Stimulated activated naive CD8-positive, alpha-beta T cell treated with anti-CD3 and anti-CD28 coated beads, Interleukin-15, Interleukin-2, amounts not matched to agents 100 U/mL and 50 U/mL, for 24 hours (primary cell): ENCODE results near the gene ZFY.
A peak's percentile ranks its signal among the peaks of the same experiment; 100 is the strongest.
"Not testable (repeated sequence)": the region's sequence is repeated elsewhere in the genome, so short reads cannot be mapped to it uniquely, and the experiment has no call there.

Source experiments
- ATAC-seq: fragments of 150-1000 bp; cut with Tn5 transposase; one replicate; pipeline ENCODE4 v1.10.0; 2021
- DNase-seq: peaks from one replicate; pipeline ENCODE4 v3.0.0; 2021

ZFY gene

DNA sequence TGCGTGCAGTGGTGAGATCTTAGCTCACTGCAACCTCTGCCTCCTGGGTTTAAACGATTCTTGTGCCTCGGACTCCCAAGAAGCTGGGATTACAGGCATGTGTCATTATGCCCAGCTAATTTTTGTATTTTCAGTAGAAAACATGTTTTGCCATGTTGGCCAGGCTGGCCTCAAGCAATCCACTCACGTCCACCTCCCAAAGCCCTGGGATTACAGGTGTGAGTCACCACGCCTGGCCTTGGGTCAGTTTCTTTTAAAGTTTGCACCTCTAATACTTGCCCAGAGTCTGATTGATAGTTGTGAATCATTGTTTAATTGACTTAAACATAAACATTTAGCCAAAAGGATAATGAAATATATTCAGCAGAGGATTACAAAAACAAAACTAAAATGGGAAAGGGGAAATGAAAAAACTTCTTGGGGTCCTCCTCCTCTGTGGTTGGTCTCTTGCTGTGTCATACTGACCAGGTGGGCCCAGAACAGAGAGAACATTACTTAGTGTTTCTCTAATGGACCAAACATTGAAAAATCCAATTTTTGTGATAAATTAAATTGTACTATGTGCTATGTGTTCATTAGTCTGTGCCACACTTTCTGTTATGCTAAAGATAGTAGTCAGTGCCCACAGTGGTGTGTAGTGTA is 38.0 kb downstream of the ZFY start:
- DNase-seq (no peak), ATAC-seq (no peak)

DNA sequence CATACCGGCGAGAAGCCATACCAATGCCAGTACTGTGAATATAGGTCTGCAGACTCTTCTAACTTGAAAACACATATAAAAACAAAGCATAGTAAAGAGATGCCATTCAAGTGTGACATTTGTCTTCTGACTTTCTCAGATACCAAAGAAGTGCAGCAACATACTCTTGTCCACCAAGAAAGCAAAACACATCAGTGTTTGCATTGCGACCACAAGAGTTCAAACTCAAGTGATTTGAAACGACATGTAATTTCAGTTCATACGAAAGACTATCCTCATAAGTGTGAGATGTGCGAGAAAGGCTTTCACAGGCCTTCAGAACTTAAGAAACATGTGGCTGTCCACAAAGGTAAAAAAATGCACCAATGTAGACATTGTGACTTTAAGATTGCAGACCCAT is 44.1 kb downstream of the ZFY start:
- ATAC-seq (no peak), DNase-seq (no peak)

DNA sequence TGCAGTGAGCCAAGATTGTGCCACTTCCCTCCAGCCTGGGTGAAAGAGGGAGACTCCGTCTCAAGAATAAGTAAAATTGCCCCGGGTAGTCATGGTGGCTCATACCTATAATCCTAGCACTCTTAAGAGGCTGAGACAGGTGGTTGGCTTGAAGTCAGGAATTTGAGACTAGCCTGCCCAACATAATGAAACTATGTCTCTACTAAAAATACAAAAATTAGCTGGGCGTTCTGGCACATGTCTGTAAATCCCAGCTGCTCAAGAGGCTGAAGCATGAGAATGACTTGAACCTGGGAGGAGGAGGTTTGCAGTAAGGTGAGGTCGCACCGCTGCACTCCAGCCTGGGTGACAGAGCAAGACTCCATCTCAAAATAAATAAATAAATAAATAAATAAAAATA is 49.3 kb downstream of the ZFY start:
- DNase-seq: no peak
- no peak for ATAC-seq

DNA sequence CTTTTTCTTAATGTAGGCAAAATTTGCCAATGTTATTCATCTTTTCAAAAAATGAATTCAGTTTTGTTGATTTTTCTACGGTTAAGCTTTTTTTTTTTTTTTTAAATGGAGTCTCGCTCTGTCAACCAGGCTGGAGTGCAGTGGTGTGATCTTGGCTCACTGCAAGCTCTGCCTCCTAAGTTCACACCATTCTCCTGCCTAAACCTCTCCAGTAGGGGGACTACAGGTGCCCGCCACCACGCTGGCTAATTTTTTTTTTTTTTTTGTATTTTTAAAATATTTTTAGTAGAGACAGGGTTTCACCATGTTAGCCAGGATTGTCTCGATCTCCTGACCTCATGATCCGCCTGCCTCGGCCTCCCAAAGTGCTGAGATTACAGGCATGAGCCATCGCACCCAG is 52.0 kb downstream of the ZFY start:
- not testable (repeated sequence) for ATAC-seq, DNase-seq

DNA sequence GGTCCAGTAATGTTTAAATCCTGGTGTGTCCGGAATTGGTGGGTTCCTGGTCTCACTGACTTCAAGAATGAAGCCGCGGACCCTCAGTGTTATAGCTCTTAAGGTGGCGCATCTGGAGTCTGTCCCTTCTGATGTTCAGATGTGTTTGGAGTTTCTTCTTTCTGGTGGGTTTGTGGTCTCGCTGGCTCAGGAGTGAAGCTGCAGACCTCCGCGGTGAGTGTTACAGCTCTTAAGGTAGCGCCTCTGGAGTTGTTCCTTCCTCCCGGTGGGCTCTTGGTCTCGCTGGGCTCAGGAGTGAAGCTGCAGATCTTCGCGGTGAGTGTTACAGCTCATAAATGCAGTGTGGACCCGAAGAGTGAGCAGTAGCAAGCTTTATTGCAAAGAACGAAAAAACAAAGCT is 62.2 kb downstream of the ZFY start:
- not testable (repeated sequence) for ATAC-seq, DNase-seq

DNA sequence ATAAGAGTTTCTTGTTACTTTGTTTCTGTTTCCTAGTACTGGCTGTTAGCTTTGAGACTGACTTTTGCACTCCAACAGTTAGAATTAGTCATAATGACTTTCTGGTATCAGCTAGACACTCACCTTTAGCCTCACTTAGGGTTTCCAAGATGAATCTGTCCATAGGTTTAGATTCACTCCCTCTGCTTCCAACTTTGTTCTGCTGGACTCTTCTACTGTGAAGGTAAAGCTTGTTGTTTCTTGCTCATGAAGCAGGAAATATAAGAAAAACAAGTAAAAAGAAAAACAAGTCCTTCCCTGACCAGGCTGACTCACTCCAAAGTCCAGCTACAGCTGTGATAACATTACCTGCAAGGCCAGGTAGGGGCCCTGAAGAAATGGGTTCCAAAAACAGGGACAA is 67.0 kb downstream of the ZFY start:
- no peak for DNase-seq
- peak; percentile 40 for ATAC-seq

DNA sequence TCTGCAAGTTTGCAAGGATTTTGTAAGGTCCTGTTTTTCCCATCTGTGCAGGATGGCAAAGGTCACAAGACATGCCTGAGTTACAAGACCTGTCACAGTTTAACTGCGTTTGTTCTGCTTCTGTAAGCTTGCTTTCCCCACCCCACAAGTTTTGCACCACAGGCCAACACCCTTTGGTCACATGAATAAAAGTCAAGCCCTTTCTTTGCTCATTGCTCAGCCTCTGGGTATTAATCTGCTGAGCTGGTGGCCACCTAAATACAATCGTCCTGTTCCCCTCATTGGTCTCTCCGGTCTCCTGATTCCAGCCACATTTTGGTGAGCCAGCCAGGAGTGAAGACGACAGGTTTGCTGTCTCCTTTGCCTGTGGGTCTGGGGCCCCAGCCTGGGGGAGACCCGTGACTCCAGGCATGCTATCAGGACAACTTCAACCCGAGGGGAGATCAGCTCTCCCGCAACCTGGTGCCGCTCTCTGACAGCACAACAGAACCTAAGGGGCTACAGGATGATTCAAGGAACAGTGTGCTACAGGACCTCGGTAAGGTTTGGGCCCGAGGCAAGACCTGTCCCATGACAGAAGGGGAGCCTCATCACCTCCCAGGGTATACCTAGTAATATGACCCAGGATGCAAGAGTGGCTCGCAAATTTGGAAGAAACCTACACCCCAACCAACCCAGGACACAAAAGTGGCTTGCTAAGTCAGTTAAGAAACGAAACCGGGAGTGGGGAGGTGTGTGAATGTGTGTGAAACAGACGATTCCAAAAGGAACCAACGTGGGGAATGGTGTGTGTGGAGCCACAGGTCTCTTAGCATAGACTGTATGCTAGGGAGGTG is 67.7 kb downstream of the ZFY start:
- DNase-seq (peak; percentile 10), ATAC-seq (peak; percentile 47)

DNA sequence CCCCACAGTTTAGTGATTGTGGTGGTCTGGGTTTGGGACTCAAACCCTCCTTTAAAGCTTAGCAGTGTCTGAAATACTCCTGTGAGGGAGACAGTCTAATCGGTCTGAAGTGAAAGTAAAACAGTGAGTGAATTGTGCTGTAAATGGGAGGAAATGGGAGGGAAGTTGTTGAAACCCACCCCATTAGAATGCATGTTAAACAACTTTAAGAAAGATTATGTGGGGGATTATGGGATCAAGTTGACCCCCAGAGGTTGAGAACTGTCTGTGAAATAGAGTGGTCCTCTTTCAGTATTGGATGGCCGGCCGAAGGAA is 68.3 kb downstream of the ZFY start:
- ATAC-seq (peak; percentile 24), DNase-seq (no peak)

DNA sequence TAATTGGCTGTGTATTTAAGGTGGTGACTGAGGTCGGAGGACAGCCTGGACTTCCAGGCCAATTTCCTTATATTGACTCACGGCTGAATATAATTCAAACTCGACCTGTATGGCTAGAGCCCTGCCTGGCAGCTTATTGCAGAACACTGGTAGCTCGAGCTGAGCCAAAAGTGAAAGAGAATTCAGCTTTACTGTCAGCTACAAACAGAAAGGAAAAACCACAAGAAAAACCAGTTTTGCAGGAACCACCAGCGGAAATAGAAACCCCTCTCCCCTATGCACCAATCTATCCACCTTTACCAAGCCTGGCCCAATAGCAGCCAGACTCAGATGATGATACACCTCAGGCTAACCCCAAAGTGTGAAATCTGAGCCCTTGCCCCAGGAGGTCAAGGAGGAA is 68.7 kb downstream of the ZFY start:
- peak; percentile 21 for DNase-seq

DNA sequence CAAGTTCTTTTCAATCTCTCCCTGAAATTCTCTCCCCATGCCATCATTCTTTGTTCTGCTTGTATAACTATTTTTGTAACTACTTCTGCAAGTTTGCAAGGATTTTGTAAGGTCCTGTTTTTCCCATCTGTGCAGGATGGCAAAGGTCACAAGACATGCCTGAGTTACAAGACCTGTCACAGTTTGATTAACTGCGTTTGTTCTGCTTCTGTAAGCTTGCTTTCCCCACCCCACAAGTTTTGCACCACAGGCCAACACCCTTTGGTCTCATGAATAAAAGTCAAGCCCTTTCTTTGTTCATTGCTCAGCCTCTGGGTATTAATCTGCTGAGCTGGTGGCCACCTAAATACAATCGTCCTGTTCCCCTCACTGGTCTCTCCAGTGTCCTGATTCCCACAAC is 70.8 kb downstream of the ZFY start:
- not testable (repeated sequence) for DNase-seq, ATAC-seq

More for the DNA sequence above, 68.7 kb downstream of the ZFY start:
- peak; percentile 66 for ATAC-seq

DNA sequence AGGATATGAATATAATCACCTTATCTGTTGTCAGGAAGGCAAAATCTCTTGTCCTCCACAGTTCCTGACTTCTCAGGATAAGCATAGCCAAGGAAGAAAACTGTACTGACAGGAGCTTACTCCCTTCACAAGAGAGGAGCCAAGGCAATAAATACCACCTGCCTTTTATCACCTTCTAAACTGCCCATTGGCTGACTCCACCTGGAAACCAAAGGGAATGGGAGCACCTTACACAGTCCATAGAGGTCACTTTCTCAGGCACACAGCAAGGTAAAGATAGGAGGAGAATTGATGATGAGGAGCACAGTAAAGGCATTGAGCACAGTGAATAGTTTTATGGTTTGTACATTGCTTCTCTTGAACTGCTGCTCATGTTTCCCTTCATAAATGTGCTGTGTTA is 72.8 kb downstream of the ZFY start:
- DNase-seq: no peak
- ATAC-seq: no peak

DNA sequence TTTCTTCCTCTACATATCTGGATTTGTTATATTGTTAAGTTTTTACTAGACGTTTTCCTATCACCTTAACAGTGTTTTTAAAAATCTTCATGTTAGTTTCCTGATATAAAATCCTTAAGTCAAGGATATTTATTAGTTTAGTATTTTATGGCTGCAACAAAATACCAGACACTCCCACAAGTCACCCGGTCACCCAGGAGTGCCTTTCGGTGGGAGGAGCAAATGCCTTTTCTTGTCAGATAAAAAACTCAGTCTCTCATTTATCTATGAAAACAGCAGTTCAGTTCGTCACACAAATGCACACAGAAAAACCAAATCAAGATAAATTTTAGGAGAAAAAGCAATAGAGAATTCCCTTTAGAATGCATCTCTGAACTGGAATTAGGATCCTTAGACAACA is 77.0 kb downstream of the ZFY start:
- ATAC-seq (no peak), DNase-seq (no peak)

DNA sequence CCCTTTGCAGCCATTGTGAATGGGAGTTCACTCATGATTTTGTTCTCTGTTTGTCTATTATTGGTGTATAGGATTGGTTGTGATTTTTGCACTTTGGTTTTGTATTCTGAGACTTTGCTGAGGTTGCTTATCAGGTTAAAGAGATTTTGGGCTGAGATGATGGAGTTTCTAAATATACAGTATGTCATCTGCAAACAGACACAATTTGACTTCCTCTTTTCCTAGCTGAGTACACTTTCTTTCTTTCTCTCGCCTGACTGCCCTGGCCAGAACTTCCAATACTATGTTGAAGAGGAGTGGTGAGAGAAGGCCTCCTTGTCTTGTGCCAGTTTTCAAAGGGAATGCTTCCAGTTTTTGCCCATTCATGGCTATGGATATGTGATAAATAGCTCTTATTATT is 81.4 kb downstream of the ZFY start:
- no peak for ATAC-seq

DNA sequence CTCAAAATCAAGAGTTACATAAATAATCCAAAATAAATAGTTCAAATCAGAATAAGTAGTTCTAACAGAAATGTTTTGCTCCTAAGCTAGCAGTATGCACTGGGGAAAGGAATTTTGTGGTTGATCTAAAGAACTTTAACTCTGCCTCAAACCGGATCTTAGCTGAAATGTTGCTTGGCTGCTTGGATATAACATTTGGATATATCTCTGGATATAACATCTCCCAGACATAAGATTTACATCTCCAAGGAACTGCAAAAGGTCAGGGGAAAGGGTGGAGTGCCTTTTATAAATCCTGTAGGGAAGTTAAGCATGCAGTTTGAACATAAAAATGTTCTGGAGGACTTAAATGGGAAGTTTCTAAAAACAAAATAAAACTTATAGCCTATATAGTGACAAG is 83.4 kb downstream of the ZFY start:
- no peak for DNase-seq
- no peak for ATAC-seq

More for the DNA sequence above, 81.4 kb downstream of the ZFY start:
- DNase-seq: no peak

DNA sequence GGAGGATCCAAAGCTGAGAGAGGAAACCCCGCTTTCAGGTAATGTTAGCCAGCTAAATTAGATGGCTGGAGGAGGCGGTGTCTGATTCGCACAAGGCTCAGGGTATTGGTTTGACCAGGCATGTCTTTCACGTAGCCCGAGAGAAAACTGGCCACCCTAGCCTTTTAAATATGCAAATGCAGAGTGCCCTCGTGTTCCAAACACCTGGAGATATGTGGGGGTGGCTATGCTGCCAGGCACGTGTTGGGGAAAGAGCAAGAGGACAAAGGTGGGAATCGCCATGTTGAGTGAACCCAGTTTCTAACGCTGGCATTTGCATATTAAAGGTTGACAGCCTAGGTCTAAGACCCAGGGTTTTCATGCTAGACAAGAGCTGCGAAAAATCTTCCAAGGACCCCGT is 84.4 kb downstream of the ZFY start:
- no peak for ATAC-seq
- DNase-seq: no peak

DNA sequence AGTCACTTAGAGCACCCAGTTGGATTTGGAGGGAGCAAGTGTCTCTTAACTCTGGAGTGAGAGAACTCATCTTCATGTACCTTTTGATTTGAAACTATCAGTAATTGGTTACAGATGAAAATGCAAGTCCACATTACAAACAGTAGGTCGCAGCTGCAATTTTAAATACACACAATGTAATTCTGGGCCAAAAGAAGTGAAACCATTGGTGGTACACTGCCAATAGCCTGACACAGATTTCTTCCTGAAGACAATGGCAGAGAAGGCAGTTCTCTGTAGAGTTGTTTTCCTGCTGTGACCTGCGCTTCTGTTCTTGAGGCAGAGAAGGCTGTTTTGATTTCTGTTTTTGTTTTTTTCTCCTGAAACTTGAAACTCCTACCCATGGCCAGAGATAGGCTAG is 86.0 kb downstream of the ZFY start:
- ATAC-seq (no peak), DNase-seq (no peak)

DNA sequence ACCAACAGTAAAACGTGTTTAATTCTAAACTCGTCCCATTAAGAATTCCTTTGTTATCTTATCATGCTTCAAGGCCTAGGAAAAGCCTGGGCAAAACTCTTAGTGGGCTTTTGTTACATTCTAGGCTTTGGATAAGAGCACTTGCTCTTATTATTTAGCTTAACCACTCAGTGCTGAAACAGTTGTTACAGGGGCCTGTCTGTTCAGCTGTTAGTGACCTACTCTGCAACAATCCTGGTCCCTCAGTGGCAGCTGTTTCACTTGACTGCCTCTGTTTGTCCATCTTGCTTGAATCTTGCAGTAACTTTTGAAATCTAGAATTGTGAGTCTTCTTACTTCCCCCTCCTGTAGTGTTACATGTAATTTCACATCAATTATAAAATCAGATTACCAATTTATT is 88.4 kb downstream of the ZFY start:
- ATAC-seq (no peak), DNase-seq (no peak)

DNA sequence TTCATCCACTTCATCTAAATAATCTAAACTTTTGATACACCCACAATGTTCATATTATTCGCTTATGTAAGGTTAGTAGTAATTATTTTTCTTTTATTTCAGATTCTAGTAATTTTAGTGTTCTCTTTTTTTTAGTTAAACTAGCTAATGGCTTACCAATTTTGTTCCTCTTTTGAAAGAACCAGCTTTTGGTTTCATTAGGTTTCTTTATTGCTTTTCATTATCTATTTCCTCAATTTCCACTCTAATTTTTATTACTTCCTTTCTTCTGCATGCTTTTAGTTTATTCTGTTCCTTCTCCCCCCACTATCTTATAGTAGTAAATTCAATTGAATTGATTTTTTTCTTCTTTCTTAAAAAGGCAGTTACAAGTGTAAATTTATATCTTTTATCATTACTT is 90.2 kb downstream of the ZFY start:
- no peak for ATAC-seq

More for the DNA sequence above, 90.2 kb downstream of the ZFY start:
- no peak for DNase-seq
